IPS-18c (cell line): ENCODE results near the gene CBL.
"Not testable (repeated sequence)": the region's sequence is repeated elsewhere in the genome, so short reads cannot be mapped to it uniquely, and the experiment has no call there.

Experiments
- H3K4me3 ChIP-seq: 2 replicates; pipeline ENCODE4 v1.7.0; 2013; ENCODE audit warnings: low read depth, mild to moderate bottlenecking, low read length, moderate library complexity; ENCODE audit not compliant: insufficient read depth
- H3K9me3 ChIP-seq: one replicate; pipeline ENCODE4 v1.6.1; 2013; ENCODE audit warnings: mild to moderate bottlenecking, low read length, moderate library complexity; ENCODE audit not compliant: control insufficient read depth, insufficient read depth

CBL gene

GRCh38 chr11:119198925-119199324 lies 7.2 kb upstream of the CBL start:
- Histone ChIP-seq H3K4me3 (no peak overlapping the region), H3K9me3 (no peaks in the 10 kb centered on the region)

- H3K4me3 ChIP-seq, H3K9me3 ChIP-seq: not testable (repeated sequence)
Observed at GRCh38 chr11:119201236-119201635, 4.9 kb upstream of the CBL start.

- H3K9me3 ChIP-seq: no peaks in the 10 kb centered on the region
- H3K4me3 ChIP-seq: no peak overlapping the region
Observed at GRCh38 chr11:119202554-119202953, 3.6 kb upstream of the CBL start.

GRCh38 chr11:119204066-119204465 lies 2.1 kb upstream of the CBL start:
- no peaks in the 10 kb centered on the region for H3K9me3 ChIP-seq
- H3K4me3 ChIP-seq: no peak overlapping the region

GRCh38 chr11:119205080-119205479 lies 1.1 kb upstream of the CBL start:
- Histone ChIP-seq H3K4me3 (peak overlapping the region; percentile 0; the same call in 1 of the 2 replicates), H3K9me3 (no peaks in the 10 kb centered on the region)

GRCh38 chr11:119206511-119207414 lies 624 bp downstream of the CBL start:
- Histone ChIP-seq H3K9me3 (no peaks in the 10 kb centered on the region), H3K4me3 (peak overlapping the region; percentile 94)

GRCh38 chr11:119207415-119207960 lies 1.3 kb downstream of the CBL start:
- no peaks in the 10 kb centered on the region for H3K9me3 ChIP-seq

GRCh38 chr11:119209186-119209585 lies 3.0 kb downstream of the CBL start:
- no peaks in the 10 kb centered on the region for H3K9me3 ChIP-seq
- no peak overlapping the region for H3K4me3 ChIP-seq

More at GRCh38 chr11:119207415-119207960, 1.3 kb downstream of the CBL start:
- peak overlapping the region; percentile 94 for H3K4me3 ChIP-seq

- H3K9me3 ChIP-seq: no peaks in the 10 kb centered on the region
- H3K4me3 ChIP-seq: no peak overlapping the region
Observed at GRCh38 chr11:119210050-119210449, 3.9 kb downstream of the CBL start.

GRCh38 chr11:119218141-119218878 lies 12.2 kb downstream of the CBL start:
- Histone ChIP-seq H3K4me3 (no peak overlapping the region), H3K9me3 (no peaks in the 10 kb centered on the region)

- Histone ChIP-seq H3K9me3 (no peaks in the 10 kb centered on the region), H3K4me3 (no peak overlapping the region)
Observed at GRCh38 chr11:119222308-119222707, 16.2 kb downstream of the CBL start.

- H3K9me3 ChIP-seq: no peaks in the 10 kb centered on the region
- no peak overlapping the region for H3K4me3 ChIP-seq
Observed at GRCh38 chr11:119222891-119223290, 16.8 kb downstream of the CBL start.

GRCh38 chr11:119223856-119224255 lies 17.7 kb downstream of the CBL start:
- Histone ChIP-seq H3K4me3 (no peak overlapping the region), H3K9me3 (no peaks in the 10 kb centered on the region)

- H3K9me3 ChIP-seq, H3K4me3 ChIP-seq: not testable (repeated sequence)
Observed at GRCh38 chr11:119228535-119229287, 22.6 kb downstream of the CBL start.

- Histone ChIP-seq H3K4me3 (no peak overlapping the region), H3K9me3 (no peaks in the 10 kb centered on the region)
Observed at GRCh38 chr11:119229288-119229672, 23.1 kb downstream of the CBL start.

- Histone ChIP-seq H3K9me3 (no peaks in the 10 kb centered on the region), H3K4me3 (no peak overlapping the region)
Observed at GRCh38 chr11:119229741-119230140, 23.6 kb downstream of the CBL start.

- Histone ChIP-seq H3K9me3 (no peaks in the 10 kb centered on the region), H3K4me3 (no peak overlapping the region)
Observed at GRCh38 chr11:119236490-119236889, 30.4 kb downstream of the CBL start.
